HL-60/S4 treated with phorbol 12-myristate 13-acetate at 8.2 ng/mL for 4 days and 3 days (cell line): Measurements from ENCODE around the gene CCDC80.

Source experiments
- in situ Hi-C: fragments of 300-500 bp; cut with MboI; formaldehyde crosslinking; loops from 2 replicates; pipeline ENCODE4 v1.15.0; 2022; ENCODE audit warnings: low sequenced_read_pairs

CCDC80 gene

GRCh38 chr3:112550859-112551258, 90.1 kb downstream of the CCDC80 start:
- in situ Hi-C loops: no loop called here
